Left lung (tissue), 10 donors: ENCODE data around the gene GTSE1. TPM values are rescaled to one million over a fixed set of nuclear protein-coding genes. Genes with fewer than 3 reads are reported as not detected.

Source experiments
- ATAC-seq: fragments of 200-7000 bp; cut with Tn5 transposase; one replicate; pipeline ENCODE4 v1.9.1; 2020; ENCODE audit warnings: moderate library complexity
- DNase-seq, 4 donors: peaks; one replicate each; pipeline ENCODE4 v3.0.0-alpha.2; 2013 to 2020
- H3K27ac ChIP-seq, 2 donors: fragments of 200-600 bp; sonication (generic) in 1 of 2; one replicate each; pipeline versions ENCODE4 v1.5.0 to v1.8.0; 2020 to 2021
- H3K27me3 ChIP-seq, 2 donors: fragments of 200-600 bp; sonication (generic) in 1 of 2; one replicate each; pipeline versions ENCODE4 v1.5.0 to v1.8.0; 2020 to 2021
- H3K36me3 ChIP-seq, 2 donors: fragments of 200-600 bp; sonication (generic) in 1 of 2; one replicate each; pipeline versions ENCODE4 v1.5.0 to v1.8.0; 2020 to 2021
- H3K4me1 ChIP-seq, 2 donors: fragments of 200-600 bp; one replicate each; pipeline ENCODE4 v1.8.0; 2021
- H3K4me3 ChIP-seq, 2 donors: fragments of 200-600 bp; sonication (generic) in 1 of 2; one replicate each; pipeline versions ENCODE4 v1.5.0 to v1.8.0; 2020 to 2021; ENCODE audit warnings: mild to moderate bottlenecking in 1 of 2
- H3K9me3 ChIP-seq, 2 donors: fragments of 200-600 bp; sonication (generic) in 1 of 2; one replicate each; pipeline versions ENCODE4 v1.5.0 to v1.8.0; 2020 to 2021
- CTCF ChIP-seq, 2 donors: fragments of 200-600 bp; sonication (generic) in 1 of 2; IDR thresholded peaks; one replicate each; pipeline versions ENCODE4 v1.5.0 to v1.8.0; 2021; ENCODE audit warnings: antibody characterized with exemption in 2 of 2
- intact Hi-C, 2 donors: fragments of 100-400 bp; cut with DNase I; formaldehyde crosslinking; loops; one replicate each; pipeline versions ENCODE4 v1.11.2 to v1.14.2; 2022
- polyA plus RNA-seq, 6 donors: library from polyadenylated mRNA; unstranded; fragments of 120-200 nt; gene quantifications; one replicate each; pipeline ENCODE4 v1.2.1, GENCODE V29; 2013; ENCODE audit not compliant: insufficient read length in 6 of 6
- total RNA-seq, 2 donors: library from RNA; stranded (reverse); fragmentation: NEBNext Ultra II Directional; extraction: Animal tissue kit (Norgen Biotek cat#: 25700); gene quantifications; one replicate each; pipeline ENCODE4 v1.2.1, GENCODE V29; 2021
- donor health status: DM: no; HTN: yes; CAD: no.
- donor health status: DM: no; HTN: no; CAD: no.

The GTSE1 gene
- total and polyA plus RNA-seq, 8 donors: 1.5 to 30.6 (median 15.3) TPM

GRCh38 chr22:46349681-46350080, 53.0 kb downstream of the GTSE1 start:
- intact Hi-C loops: no loop called here
- peaks cover 2 to 4% of the 10 kb centered on the region in 2 donors for H3K4me1 ChIP-seq
- TF ChIP-seq CTCF (IDR thresholded peaks at IDR 0.05): no peak
- no peaks in the 10 kb centered on the region for H3K9me3 ChIP-seq
- H3K4me3 ChIP-seq: no peak overlapping the region
- H3K27me3 ChIP-seq: no peaks in the 10 kb centered on the region
- no peak for ATAC-seq
- peaks cover 0 to 100% of the 10 kb centered on the region in 2 donors for H3K36me3 ChIP-seq
- no peak overlapping the region for H3K27ac ChIP-seq
- DNase-seq: no peak

GRCh38 chr22:46350121-46350520, 53.5 kb downstream of the GTSE1 start:
- Histone ChIP-seq H3K4me1 (peaks cover 2 to 4% of the 10 kb centered on the region in 2 donors), H3K9me3 (no peaks in the 10 kb centered on the region), H3K27me3 (no peaks in the 10 kb centered on the region), H3K4me3 (no peak overlapping the region), H3K27ac (no peak overlapping the region), H3K36me3 (peaks cover 0 to 100% of the 10 kb centered on the region in 2 donors)
- no peak for DNase-seq
- ATAC-seq: no peak
- TF ChIP-seq CTCF (IDR thresholded peaks at IDR 0.05): no peak
- intact Hi-C loops: no loop called here

- peak in 1 of 4 donors; percentile 76 for DNase-seq
- H3K27ac ChIP-seq: no peak overlapping the region
- H3K4me3 ChIP-seq: no peak overlapping the region
- no peaks in the 10 kb centered on the region for H3K27me3 ChIP-seq
- intact Hi-C loops: no loop called here
- no peaks in the 10 kb centered on the region for H3K9me3 ChIP-seq
- H3K36me3 ChIP-seq: peaks cover 0 to 100% of the 10 kb centered on the region in 2 donors
- TF ChIP-seq CTCF (IDR thresholded peaks at IDR 0.05): no peak
- no peak for ATAC-seq
- peaks cover 2 to 4% of the 10 kb centered on the region in 2 donors for H3K4me1 ChIP-seq
Measured at GRCh38 chr22:46350646-46351045, 54.0 kb downstream of the GTSE1 start.

- intact Hi-C loops: no loop called here
- H3K9me3 ChIP-seq: no peaks in the 10 kb centered on the region
- peaks cover 0 to 100% of the 10 kb centered on the region in 2 donors for H3K36me3 ChIP-seq
- H3K27ac ChIP-seq: no peak overlapping the region
- H3K4me1 ChIP-seq: peaks cover 2 to 4% of the 10 kb centered on the region in 2 donors
- no peaks in the 10 kb centered on the region for H3K27me3 ChIP-seq
- H3K4me3 ChIP-seq: no peak overlapping the region
- DNase-seq: peak in 1 of 4 donors; percentile 60
- TF ChIP-seq CTCF (IDR thresholded peaks at IDR 0.05): no peak
- ATAC-seq: no peak
Measured at GRCh38 chr22:46351131-46351735, 54.6 kb downstream of the GTSE1 start.

- ATAC-seq (no peak), DNase-seq (peak in 2 of 4 donors; percentile 24 to 65)
- no peaks in the 10 kb centered on the region for H3K9me3 ChIP-seq
- no peaks in the 10 kb centered on the region for H3K27me3 ChIP-seq
- peaks cover 2 to 4% of the 10 kb centered on the region in 2 donors for H3K4me1 ChIP-seq
- no peak for TF ChIP-seq CTCF (IDR thresholded peaks at IDR 0.05)
- H3K4me3 ChIP-seq: no peak overlapping the region
- H3K36me3 ChIP-seq: peaks cover 0 to 100% of the 10 kb centered on the region in 2 donors
- H3K27ac ChIP-seq: no peak overlapping the region
- intact Hi-C loops: no loop called here
Measured at GRCh38 chr22:46351767-46352166, 55.1 kb downstream of the GTSE1 start.
